Epithelial cell of umbilical artery (primary cell): ENCODE measurements around the gene NKX1-2. TPM values are rescaled to one million over a fixed set of nuclear protein-coding genes. Genes with fewer than 3 reads are reported as not detected.

Source experiments
- total RNA-seq: library from RNA; depleted of rRNA; stranded (reverse); fragments of >200 nt; gene quantifications from 2 replicates; pipeline ENCODE4 v1.2.3, GENCODE V29; 2014

The NKX1-2 gene
- not detected in 2 replicates for total RNA-seq

GRCh38 chr10:124450012-124450782 lies at the start of gene NKX1-2:
Gene NKX1-2, minus strand, starts transcription at chr10:124450035. Its CDS starts 92 bp downstream, at chr10:124449943.

GRCh38 chr10:124461642-124462347 lies 12.0 kb upstream of the NKX1-2 start, which contains the start of gene LHPP:
Gene LHPP, plus strand, starts transcription at chr10:124461823. Its CDS starts 40 bp downstream, at chr10:124461863.

GRCh38 chr10:124418726-124419501 lies 30.9 kb downstream of the NKX1-2 start, which contains the start of gene OAT:
Gene OAT, minus strand, starts transcription at chr10:124418923. Its CDS starts 6,752 bp downstream, at chr10:124412171.

Other genes starting within 250 kb of the NKX1-2 start
- 180 and 206 TPM in 2 replicates for gene OAT, start 31.1 kb downstream of the NKX1-2 start, total RNA-seq
- 3.2 and 7.0 TPM in 2 replicates for gene LHPP, start 11.8 kb upstream of the NKX1-2 start, total RNA-seq